ENCODE measurements around the gene GNGT1. TPM values are rescaled to one million over a fixed set of nuclear protein-coding genes. Genes with fewer than 3 reads are reported as not detected.
A peak's percentile ranks its signal among the peaks of the same experiment; 100 is the strongest.

The GNGT1 gene
- total and polyA plus RNA-seq, 8 donors: 0.07 TPM; not detected in 7

DNA sequence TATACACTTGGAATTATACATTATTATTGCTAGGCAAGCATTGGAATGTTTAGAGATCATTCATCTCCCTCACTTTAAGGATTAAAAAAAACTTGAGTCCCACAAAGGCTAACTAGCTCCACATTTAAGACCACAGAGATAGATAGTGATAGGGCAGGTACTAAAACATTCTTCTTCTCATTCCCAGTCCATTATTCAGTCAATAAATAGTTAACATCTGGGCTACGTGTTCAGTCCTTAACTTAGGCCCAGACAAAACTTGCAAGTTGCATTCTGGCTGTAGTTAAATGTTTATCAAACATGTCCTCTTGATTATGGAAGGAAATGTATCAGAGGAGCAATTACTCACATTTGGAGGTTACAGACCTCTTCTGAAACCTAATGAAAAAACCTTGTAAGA, 17.6 kb downstream of the GNGT1 start:
- H3K4me3 ChIP-seq: peak overlapping the region; percentile 10 to 42
- no peaks in the 10 kb centered on the region for H3K4me1 ChIP-seq
- ATAC-seq: no peak
- H3K9me3 ChIP-seq: no peaks in the 10 kb centered on the region
- intact Hi-C loops (cut with DNase I): no loop called here
- TF ChIP-seq, protein P1, sequence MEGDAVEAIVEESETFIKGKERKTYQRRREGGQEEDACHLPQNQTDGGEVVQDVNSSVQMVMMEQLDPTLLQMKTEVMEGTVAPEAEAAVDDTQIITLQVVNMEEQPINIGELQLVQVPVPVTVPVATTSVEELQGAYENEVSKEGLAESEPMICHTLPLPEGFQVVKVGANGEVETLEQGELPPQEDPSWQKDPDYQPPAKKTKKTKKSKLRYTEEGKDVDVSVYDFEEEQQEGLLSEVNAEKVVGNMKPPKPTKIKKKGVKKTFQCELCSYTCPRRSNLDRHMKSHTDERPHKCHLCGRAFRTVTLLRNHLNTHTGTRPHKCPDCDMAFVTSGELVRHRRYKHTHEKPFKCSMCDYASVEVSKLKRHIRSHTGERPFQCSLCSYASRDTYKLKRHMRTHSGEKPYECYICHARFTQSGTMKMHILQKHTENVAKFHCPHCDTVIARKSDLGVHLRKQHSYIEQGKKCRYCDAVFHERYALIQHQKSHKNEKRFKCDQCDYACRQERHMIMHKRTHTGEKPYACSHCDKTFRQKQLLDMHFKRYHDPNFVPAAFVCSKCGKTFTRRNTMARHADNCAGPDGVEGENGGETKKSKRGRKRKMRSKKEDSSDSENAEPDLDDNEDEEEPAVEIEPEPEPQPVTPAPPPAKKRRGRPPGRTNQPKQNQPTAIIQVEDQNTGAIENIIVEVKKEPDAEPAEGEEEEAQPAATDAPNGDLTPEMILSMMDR (IDR thresholded peaks at IDR 0.05): no peak
- H3K27me3 ChIP-seq: peaks cover 5 to 21% of the 10 kb centered on the region in 2 donors
- H3K27ac ChIP-seq: peak overlapping the region in 1 of 2 donors; percentile 77
- DNase-seq: no peak
- no peaks in the 10 kb centered on the region for H3K36me3 ChIP-seq

DNA sequence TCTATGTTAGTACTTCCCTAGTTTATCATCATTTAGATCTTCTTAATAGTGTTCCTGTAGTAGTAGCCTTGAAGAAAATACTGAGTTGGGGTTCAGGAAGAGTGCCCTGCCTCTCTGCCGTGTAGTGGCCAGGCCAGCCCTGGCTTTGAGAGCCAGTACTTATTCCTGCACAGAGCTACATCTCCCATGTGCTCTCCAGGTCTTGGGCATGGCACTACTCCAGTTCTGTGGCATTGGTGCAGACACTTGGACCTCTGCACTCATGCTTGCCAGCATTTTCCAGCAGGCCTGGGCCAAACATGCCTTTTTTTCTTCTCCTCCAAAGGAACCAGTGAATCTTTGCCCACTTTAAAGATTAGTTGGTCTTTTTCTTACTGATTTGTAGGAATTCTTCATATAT, 20.4 kb downstream of the GNGT1 start:
- ATAC-seq: no peak
- no peak overlapping the region for H3K27ac ChIP-seq

DNA sequence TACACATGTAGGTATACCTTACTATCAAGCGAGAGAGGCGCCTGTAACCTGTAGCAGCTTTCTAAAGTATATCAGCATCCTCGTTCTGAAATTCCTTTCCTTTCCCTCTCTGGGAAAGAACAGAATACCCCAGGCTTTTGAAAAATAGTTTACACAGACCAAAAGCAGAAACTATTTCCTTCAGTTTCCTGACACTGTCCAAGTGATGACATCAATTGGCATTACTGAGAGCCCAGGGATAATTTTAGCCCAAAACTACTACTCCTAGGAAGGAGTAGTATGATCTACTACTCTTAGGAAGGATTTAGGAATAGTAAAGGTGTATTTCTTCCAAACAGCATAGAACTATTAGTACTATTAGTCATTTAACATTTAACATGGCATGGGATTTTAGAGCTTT, 21.2 kb downstream of the GNGT1 start:
- H3K36me3 ChIP-seq: no peaks in the 10 kb centered on the region
- peaks cover under 1 to 4% of the 10 kb centered on the region in 2 donors for H3K27me3 ChIP-seq
- H3K9me3 ChIP-seq: no peaks in the 10 kb centered on the region
- intact Hi-C loops (cut with DNase I): no loop called here
- no peak for ATAC-seq
- no peaks in the 10 kb centered on the region for H3K4me1 ChIP-seq
- DNase-seq: no peak
- H3K4me3 ChIP-seq: no peak overlapping the region
- TF ChIP-seq, protein P1 (IDR thresholded peaks at IDR 0.05): no peak
- no peak overlapping the region for H3K27ac ChIP-seq

More for the DNA sequence above, 20.4 kb downstream of the GNGT1 start:
- intact Hi-C loops (cut with DNase I): no loop called here
- no peaks in the 10 kb centered on the region for H3K9me3 ChIP-seq
- TF ChIP-seq, protein P1 (IDR thresholded peaks at IDR 0.05): no peak
- DNase-seq: no peak
- no peaks in the 10 kb centered on the region for H3K4me1 ChIP-seq
- H3K27me3 ChIP-seq: peaks cover 5 to 12% of the 10 kb centered on the region in 2 donors
- H3K36me3 ChIP-seq: no peaks in the 10 kb centered on the region
- no peak overlapping the region for H3K4me3 ChIP-seq

DNA sequence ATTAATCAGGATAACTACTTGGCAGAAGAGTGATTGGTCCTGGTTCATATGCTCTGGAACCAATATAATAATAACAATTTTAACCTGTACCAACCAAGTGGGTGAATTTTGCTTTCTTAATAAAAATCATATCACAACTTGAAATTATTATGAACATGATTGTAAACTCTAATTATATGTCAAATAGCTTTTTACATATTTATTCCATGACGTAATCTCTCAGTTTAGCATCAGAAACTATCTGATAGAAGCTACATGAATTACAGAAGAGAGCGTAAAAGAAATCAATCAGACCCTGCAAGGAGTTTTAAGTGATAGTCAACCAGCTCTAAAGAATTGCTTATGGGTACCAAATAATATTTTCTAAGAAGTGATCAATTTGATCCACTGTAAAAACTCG, 25.3 kb downstream of the GNGT1 start:
- Histone ChIP-seq H3K4me3 (no peak overlapping the region), H3K9me3 (no peaks in the 10 kb centered on the region), H3K27ac (no peak overlapping the region), H3K4me1 (no peaks in the 10 kb centered on the region), H3K27me3 (no peaks in the 10 kb centered on the region), H3K36me3 (no peaks in the 10 kb centered on the region)
- ATAC-seq (no peak), DNase-seq (no peak)
- TF ChIP-seq, protein P1 (IDR thresholded peaks at IDR 0.05): no peak
- intact Hi-C loops (cut with DNase I): no loop called here

DNA sequence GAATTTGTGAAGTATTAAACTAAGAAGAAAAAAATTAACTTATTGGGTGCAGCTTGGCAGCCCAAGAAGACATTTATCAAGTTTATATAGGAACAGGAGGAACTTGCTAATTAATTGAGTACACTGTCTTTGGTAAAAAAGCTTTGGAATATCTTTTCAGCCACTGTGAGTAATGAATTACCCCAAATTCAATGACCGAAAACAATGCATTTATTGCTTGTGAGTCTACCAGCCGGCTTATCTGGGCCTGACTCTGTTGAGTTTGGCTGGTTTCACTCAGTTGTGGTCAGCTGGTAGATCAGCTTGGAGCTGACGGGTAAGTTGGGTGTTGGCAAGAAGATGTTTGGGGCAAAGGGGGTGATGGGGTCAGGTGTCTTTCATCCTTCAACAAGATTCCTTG, 26.8 kb downstream of the GNGT1 start:
- intact Hi-C loops (cut with DNase I): no loop called here
- TF ChIP-seq, protein P1 (IDR thresholded peaks at IDR 0.05): no peak
- no peak for ATAC-seq

More for the DNA sequence above, 26.8 kb downstream of the GNGT1 start:
- no peaks in the 10 kb centered on the region for H3K9me3 ChIP-seq
- H3K27ac ChIP-seq: no peak overlapping the region
- H3K36me3 ChIP-seq: no peaks in the 10 kb centered on the region
- no peaks in the 10 kb centered on the region for H3K4me1 ChIP-seq
- DNase-seq: no peak
- no peaks in the 10 kb centered on the region for H3K27me3 ChIP-seq
- H3K4me3 ChIP-seq: no peak overlapping the region

Measured in left lung (tissue), 10 donors.